C1 segment of cervical spinal cord (tissue), 14 donors: Measurements from ENCODE around the gene OPRPN.

Experiments used
- DNase-seq, 14 donors: peaks; one replicate each; lab custom pipeline; 2025; lab: John Stamatoyannopoulos, UW

OPRPN gene, protein sequence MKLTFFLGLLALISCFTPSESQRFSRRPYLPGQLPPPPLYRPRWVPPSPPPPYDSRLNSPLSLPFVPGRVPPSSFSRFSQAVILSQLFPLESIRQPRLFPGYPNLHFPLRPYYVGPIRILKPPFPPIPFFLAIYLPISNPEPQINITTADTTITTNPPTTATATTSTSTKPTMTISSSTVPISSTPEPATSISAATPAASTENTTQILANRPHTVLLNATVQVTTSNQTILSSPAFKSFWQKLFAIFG

DNA sequence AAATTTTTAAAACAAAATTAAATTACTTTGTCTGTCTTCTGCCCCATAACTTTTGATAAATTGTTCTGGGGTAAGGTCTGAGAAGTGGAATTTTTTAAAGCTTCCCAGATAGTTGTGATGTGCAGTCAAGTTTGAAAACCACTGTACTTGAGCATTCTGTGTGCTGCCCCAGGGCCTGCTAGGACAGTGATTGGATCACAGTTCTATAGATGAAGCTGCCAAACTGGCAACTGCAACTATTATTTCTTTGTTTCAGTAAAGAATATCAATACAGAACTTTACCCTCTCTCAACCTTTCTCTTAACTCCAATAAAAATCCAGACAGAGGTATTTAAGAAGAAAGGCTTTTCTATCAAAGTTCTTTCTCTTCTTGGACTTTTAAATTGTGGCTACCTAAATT is at the start of gene OPRPN:
Gene OPRPN, plus strand, starts transcription at position 361 of the 400 bp plus-strand sequence. CDS start 1,346 bp downstream, outside the sequence.
- no peak for DNase-seq

DNA sequence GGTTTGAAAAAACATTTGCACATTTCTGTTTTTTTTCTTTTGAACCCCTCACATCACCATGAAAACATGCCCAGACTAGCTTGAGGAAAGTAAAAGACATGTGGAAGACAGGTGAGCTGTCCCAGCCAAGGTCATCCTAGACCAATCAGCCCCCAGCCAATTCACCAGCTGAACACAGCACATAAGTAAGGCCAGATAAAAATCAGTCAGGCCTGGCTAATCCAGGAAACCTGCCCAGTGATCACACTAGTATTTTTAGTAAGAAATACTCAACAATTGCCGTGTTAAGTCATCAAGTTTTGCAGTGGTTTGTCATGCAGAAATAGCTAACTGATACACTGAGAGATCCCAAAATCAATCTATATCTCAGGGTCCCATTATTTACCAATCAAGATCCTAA is 41.6 kb upstream of the OPRPN start:
- no peak for DNase-seq

DNA sequence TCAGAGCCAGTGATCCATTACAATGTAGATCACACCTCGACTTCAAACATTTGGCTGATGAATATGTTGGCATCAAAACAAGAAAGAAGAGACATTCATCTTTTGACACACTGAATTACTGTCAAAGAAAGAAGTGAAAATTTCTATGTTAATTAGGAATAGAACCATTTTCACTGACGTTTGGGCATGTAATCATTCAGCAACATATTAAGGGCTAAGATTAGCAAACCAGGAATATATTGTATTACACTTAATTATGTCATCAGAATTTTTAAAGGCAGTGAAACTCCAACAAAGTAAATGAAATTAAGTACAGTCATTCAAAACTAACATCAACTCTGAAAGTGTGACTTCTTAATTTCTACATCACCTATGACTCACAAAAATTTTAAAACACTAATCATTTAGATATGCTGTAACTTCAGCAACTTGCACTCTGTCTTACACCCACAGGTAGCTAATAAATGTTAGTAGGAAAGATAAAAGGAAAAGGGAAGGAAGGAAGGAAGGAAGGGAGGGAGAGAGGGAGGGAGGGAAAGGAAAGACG is 38.6 kb upstream of the OPRPN start:
- DNase-seq: no peak

DNA sequence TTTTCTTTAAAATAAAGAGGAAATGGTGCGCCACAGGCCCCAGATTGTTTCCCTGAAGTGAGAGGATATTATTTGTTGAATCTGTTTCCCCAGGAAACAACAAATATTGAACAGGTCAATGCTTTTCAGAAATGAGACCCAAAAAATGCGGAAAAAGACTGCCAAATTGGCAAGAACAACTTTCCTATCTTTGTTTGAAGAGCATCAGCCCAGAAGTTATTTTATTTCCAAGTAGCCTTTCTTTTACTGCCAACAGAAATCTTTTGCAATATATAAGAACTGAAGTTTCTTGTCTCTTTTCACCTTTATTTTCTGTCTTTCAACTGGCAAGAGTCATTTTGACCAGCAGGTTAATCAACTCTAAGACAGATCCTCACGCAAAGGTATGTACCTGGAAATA is 37.3 kb upstream of the OPRPN start, which contains the start of gene SMR3A:
Gene SMR3A, plus strand, starts transcription at position 301 of the 400 bp plus-strand sequence. CDS start 1,356 bp downstream, outside the sequence.
- no peak for DNase-seq

DNA sequence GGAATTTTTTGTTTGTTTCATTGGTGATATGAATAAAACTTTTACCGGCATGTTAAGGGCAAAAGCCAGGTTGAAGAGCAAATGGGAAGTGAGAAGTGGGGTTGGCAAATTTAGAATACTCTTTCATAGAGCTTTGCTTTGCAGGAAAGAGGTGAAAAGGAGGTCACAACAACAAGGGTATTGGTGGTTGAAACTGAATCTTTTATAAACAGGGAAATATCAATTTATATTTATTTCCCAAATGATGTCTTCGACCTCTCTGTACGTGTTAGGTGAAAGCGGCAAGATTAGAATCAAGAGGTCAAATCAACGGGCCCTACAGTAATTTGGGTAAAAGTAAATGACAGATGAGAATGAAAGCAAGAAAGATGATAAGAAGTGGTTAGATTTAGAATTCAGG is 33.7 kb upstream of the OPRPN start:
- no peak for DNase-seq

DNA sequence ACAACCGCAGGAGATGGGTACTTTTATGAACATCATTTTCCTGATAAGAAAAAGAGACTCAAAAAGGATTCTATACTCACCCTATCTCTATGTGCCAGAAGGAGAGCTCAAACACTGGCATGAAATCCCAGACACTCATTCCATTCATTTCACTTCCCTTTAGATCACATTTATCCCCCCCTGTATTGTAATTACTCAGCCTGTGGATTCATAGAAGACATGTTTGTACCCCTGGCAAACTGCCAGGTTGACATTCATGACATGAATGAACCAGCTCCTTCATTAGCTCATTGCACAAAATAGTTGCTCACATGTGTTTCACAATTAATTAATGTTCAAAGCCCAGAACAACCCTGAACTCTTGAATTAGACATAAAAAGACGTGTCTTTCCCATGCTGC is 32.3 kb upstream of the OPRPN start:
- DNase-seq: no peak

DNA sequence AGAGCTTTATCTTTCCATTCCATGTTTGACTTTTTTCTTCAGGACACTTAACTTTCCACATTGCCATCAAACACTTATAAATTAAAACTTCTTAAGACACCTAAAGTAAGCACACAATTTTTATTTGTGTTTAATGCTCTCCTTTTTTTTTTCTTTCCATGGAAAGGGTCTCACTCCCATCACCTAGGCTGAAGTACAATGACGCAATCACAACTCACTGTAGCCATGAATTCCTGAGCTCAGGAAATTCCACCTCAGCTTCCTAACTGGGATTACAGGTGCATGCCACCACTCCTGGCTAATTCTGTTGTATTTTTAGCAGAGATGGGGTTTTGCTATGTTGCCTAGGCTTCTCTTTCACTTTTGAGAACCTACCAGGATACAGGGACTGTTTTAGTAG is 29.9 kb upstream of the OPRPN start:
- DNase-seq: no peak

DNA sequence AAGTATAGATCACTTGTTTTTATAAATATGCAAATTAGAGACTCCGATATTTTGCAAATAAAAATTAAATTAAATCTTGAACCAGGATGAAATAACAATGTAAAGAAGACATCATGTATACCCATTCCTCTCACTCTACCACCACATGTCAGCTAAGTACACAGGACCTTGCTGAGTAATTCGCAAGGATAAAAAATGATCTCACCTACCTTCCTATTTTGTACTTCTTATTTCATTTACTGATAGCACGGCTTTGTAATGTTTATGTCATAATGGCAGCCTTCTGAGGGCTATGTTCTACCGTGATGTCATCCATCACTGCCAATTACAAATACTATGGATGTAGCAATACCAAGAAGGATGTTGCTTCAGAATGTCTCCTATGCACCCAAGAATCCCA is 25.8 kb upstream of the OPRPN start:
- no peak for DNase-seq

DNA sequence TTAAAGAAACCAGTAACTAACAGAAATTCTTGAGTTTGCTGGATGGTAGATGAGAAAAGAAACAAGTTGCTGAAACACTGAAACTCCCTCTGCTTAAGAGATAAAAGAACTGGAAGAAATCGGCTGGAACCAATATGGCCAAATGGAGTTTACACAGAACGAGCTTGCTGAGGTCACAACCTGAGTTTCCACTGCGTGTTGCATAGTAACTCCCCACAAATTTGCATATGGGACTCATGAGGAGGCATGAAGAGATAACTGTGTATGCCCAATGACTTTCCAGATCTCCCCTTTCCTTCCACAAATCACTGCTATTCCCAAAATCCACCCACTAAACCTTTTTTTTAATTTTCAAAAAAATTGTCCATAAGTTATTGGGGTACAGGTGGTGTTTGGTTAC is 25.0 kb upstream of the OPRPN start:
- DNase-seq: no peak

DNA sequence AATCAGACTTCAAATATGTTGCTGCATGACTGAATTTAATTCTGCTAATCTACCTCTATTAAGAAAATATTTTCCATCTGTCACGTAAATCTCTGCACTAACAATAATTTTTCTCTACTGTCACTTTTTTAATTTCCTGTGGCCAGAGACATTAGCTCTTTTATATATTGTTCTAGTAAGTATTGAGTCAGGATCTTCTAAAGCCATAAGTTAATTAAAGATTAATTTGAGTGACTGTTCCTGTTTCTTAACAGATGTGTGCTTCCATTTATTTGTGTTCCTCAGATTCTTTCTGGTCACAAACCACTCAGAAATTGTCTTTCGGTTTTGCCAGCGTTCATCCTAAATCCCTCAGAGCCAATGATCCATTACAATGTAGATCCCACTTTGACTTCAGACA is 17.2 kb upstream of the OPRPN start:
- no peak for DNase-seq

DNA sequence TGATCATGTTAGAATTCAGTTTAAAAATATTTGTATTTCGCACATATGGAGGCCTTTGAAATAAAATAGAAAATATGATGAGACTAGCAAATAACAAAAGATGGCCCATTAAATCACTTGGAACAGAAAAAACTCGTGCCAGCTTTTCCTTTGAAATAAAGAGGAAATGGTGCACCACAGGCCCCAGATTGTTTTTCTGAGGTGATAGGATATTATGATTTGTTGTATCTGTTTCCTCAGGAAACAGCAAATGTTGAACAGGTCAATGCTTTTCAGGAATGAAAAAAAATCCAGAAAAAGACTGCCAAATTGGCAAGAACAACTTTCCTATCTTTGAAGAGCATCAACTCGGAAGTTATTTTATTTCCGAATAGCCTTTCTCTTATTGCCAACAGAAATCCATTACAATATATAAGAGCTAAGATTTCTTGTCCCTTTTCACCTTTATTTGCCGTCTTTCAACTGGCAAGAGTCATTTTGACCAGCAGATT is 15.0 kb upstream of the OPRPN start, which contains the start of gene SMR3B:
Gene SMR3B, plus strand, starts transcription at position 441 of the 491 bp plus-strand sequence. CDS start 1,380 bp downstream, outside the sequence.
- no peak for DNase-seq

DNA sequence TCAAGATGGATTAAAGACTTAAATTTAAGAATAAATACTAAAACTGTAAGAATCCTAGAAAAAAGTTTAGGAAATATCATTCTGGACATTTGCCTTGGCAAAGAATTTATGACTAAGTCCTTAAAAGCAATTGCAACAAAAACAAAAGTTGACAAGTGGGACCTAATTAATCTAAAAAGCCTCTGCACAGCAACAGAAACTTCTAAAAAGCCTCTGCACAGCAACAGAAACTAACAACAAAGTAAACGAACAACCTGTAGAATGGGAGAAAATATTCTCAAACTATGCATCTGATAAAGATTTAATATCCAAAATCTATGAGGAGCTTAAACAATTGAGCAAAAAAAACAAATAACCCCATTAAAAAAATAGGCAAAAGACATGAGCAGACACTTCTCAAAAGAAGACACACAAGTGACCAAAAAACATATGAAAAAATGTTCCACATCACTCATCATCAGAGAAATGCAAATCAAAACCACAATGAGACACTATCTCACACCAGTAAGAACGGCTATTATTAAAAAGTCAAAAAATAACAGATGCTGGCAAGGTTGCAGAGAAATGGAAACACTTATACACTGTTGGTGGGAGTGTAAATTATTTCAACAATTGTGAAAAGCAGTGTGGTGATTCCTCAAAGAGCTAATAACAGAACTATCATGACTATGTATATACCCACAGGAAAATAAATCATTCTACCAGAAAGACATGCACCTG is 5.5 kb upstream of the OPRPN start:
- no peak for DNase-seq

DNA sequence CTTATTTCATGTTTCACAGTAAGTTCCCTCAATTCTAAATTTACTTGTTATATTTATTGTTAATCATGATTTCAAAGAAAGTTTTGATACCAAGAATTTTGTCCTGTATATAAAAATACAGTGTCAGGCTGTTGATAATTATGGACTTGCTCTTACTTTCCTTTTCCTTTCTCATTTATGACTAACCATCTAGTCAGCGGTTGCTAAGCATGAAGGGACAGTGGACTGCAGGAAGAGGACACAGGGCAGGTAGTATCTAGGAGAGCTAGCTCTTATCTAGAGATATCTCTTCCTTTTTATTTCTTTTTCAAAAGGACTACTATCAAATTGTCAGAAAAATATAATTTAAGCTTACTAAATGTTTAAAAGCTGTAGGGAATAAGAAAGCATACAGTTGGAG is 1.6 kb downstream of the OPRPN start:
- no peak for DNase-seq

DNA sequence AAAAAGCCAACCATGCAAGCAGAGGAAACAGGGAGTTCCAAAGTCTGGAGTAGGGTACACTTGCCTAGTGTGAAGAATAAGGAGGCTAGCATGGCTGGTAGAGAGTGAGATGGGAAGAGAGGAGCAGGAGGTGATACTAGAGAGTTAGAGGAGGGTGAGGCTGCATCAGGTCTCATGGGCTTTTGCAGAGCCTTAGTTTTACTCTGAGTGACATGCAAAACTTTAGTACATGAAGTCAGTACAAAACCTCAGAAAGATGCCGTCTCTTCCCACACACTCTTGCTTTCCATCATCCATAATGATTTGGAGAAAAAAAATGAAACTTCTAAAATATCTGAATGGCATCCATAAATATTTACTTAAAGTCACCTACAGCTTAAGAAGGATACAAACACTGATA is 5.0 kb downstream of the OPRPN start:
- no peak for DNase-seq

DNA sequence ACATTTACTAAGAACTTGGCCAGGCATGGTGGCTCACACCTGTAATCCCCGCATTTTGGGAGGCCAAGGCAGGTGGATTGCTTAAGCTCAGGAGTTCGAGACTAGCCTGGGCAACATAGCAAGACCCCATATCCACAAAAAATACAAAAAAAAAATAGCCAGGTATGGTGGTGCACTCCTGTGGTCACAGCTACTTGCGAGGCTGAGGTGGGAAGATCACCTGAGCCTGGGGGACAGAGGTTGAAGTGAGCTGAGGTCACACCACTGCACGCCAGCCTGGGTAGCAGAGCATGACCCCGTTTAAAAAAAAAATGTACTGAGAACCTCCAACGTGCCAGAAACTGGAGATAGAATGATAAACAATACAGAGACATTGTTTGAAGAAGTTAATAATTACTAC is 8.0 kb downstream of the OPRPN start:
- no peak for DNase-seq

DNA sequence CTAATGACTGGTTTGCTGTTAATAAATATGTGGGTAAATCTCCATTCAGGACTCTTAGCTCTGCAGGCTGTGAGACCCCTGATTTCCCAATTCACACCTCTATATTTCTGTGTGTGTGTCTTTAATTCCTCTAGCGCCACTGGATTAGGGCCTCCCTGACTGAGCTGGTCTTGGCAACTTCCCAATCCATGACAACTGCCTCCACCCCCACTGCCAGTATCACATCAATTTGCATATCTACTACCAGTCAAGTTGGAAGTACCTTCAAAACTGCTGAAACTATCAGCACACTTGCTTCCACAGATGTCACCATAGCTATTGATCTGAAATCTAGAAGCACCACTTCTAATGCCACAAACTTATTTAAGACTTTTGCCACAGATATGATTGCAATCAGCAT is 27.6 kb downstream of the OPRPN start:
- no peak for DNase-seq

DNA sequence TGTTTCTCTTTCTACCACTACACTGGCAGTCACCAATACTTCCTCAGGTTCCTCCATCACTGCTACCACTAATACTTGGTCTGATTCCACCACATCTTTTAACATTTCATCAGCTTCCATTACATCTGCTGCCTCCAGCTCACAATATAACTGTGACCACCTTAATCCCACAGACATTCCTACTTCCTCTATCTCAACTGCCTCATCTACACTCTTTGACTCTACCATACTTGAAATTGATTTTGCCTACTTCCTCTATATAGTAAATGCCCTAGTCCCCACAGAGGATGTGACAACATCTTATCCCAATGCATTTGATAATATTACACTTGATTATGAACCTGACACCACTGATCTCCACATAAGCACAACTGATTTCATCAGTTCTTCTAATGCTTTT is 29.0 kb downstream of the OPRPN start:
- no peak for DNase-seq

DNA sequence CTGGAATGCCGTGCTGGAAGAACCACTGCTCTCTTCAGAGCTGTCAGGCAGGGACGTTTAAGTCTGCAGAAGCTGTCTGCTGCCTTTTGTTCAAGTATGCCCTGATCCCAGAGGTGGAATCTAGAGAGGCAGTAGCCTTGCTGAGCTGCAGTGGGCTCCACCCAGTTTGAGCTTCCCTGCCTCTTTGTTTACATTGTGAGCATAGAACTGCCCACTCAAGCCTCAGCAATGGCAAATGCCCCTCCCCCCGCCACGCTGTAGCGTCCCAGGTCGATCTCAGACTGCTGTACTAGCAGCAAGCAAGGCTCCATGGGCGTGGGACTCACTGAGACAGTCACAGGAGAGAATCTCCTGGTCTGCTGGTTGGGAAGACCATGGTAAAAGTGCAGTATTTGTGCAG is 39.5 kb downstream of the OPRPN start:
- DNase-seq: no peak

DNA sequence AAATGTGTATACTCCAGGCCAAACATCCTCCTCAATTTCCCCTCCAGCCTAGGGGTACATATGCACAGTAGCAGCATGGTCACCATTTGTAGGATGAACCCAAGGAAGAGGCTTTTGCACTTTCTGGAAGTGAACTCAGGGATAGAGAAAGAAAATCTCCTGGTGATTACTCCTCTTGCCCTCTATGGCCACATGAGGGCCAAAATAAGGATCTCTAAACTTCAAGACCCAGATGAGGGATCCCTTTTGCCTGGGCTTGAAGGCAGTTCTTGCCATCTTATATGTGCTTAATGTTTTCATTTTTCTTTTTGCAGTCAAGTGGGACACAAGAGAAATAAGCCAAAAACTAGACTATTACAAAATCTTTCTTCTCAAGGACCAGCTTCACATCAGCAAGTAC is 44.7 kb downstream of the OPRPN start:
- no peak for DNase-seq

DNA sequence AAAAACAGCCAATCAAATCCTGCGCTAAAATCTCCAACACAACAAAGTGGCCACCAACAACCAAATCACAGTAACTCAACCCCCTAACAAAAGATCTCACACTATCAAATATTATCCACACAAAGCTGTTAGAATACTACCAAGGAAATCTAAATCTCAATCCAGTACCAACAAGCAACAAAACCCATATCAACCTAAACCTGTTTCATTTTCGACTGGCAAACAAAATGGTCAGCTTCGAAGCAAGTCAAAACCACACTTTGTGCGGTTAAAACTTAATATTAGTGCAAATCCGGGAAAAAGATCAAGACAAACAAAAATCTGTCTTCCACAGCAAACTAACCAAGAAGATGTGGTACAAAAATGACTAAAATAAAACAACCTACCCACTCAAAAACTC is 45.6 kb downstream of the OPRPN start:
- no peak for DNase-seq

DNA sequence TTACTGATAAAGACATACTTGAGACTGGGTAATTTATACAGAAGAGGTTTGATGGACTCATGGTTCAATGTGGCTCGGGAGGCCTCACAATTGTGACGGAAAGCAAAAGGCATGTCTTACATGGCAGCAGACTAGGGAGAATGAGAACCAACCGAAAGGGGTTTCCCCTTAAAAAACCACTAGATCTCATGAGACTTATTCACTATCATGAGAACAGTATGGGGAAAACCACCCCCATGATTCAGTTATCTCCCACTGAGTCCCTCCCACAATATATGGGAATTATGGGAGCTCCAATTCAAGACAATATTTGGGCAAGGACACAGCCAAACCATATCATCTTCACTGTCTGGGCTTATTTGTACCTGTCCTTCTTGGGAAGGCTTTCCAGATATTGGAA is 51.5 kb downstream of the OPRPN start:
- no peak for DNase-seq

DNA sequence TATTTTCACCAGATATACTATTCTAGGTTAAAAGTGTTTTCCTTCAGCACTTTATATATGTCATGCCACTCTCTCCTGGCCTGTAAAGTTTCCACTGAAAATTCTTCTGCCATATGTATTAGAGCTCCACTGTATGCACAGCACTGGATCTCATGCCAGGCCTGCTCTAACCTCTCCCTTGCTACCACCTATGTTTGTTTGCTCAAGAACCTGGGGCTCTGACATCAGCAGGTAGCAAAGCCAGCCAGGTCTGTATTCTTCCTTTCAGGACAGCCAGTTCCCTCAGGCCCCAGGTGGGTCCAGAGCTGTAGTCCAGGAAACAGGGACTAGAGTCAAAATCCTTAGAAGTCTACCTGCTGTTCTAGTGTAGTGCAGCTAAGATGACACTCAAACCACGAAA is 55.2 kb downstream of the OPRPN start:
- DNase-seq: no peak
